ENCODE data around the gene TBC1D4.

GRCh38 chr13:75369981-75370380 is 112.0 kb downstream of the TBC1D4 start:
- TF ChIP-seq CTCF (IDR thresholded peaks at IDR 0.05; ENCODE audit: poor library complexity, severe bottlenecking) (no peak), EP300 (conservative IDR thresholded peaks at IDR 0.05; ENCODE audit: poor library complexity, severe bottlenecking) (no peak), RAD21 (conservative IDR thresholded peaks at IDR 0.05) (no peak)
